Measurements from ENCODE around the gene GYG1. TPM values are rescaled to one million over a fixed set of nuclear protein-coding genes. Genes with fewer than 3 reads are reported as not detected.

GYG1 gene
- total and polyA plus RNA-seq, 2 of the 8 experiments (the other 6 are each of a cell fraction or from before 2014, with no cell fraction given), result 19.4 to 34.2 TPM

DNA sequence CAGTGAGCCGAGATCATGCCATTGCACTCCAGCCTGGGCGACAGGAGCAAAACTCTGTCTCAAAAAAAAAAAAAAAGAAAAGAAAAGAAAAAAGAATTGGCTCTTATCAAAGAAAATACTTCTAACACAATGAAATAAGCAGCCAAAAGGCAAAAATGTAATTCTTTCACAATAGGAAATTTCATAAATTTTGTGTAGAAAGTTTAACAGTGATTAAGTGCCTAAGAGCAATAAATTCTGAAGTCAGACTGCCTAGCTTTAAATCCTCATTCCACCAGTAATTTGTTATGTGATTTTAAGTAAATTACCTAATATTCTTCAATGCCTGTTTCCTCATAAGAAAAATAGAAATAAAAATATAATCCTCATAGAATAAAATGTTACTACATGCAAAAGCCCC is 70.4 kb downstream of the GYG1 start:
- Histone ChIP-seq H3K4ac (replicated peaks; ENCODE audit: insufficient read length, low read depth, low read length) (no peak overlapping the region), H3K79me1 (ENCODE audit: low read depth, low read length) (no peaks in the 10 kb centered on the region), H3K4me3 (ENCODE audit: extremely low read depth in 1 of 4, insufficient read depth in 2 of 4, low read depth in 3 of 4, low read length in 4 of 4) (no peak overlapping the region), H3K23ac (ENCODE audit: insufficient read length) (no peak overlapping the region), H2AFZ (ENCODE audit: low read length) (no peak overlapping the region), H4K20me1 (replicated peaks in 1 of 2; ENCODE audit: control insufficient read depth in 1 of 2, insufficient read depth in 2 of 2, low read length in 2 of 2) (no peaks in the 10 kb centered on the region), H2BK5ac (ENCODE audit: low read depth, low read length) (no peak overlapping the region), H3K27ac (ENCODE audit: low read depth, low read length) (no peak overlapping the region), H4K5ac (ENCODE audit: insufficient read length, low read depth, low read length) (no peak overlapping the region), H3K18ac (ENCODE audit: extremely low read depth, low read length) (no peak overlapping the region), H2BK12ac (ENCODE audit: low read depth, low read length) (no peak overlapping the region), H3K27me3 (replicated peaks in 1 of 4; ENCODE audit: control insufficient read depth in 3 of 4, extremely low read depth in 1 of 4, insufficient read depth in 3 of 4, low read length in 3 of 4) (no peaks in the 10 kb centered on the region), H3K36me3 (ENCODE audit: control insufficient read depth in 2 of 4, insufficient read depth in 4 of 4, low read length in 3 of 4) (peaks cover 0 to 68% (median 16%) of the 10 kb centered on the region in 4 experiments; a peak in 6 of 8 replicates), H3K23me2 (ENCODE audit: low read depth, low read length) (no peaks in the 10 kb centered on the region), H3K14ac (ENCODE audit: insufficient read length) (no peak overlapping the region), H3K4me2 (ENCODE audit: insufficient read depth in 1 of 2, low read depth in 2 of 2, low read length in 2 of 2) (no peak overlapping the region), H3K56ac (replicated peaks; ENCODE audit: insufficient read length, low read depth, low read length) (no peak overlapping the region), H3K4me1 (replicated peaks in 1 of 4; ENCODE audit: control insufficient read depth in 3 of 4, insufficient read depth in 4 of 4, low read length in 3 of 4) (no peaks in the 10 kb centered on the region), H4K8ac (ENCODE audit: extremely low read depth, insufficient read depth, low read length) (no peak overlapping the region), H3K79me2 (ENCODE audit: control insufficient read depth in 1 of 2, insufficient read depth in 2 of 2, low read length in 2 of 2) (no peaks in the 10 kb centered on the region), H3K9me3 (ENCODE audit: insufficient read depth in 2 of 2, low read depth in 1 of 2, low read length in 1 of 2) (no peaks in the 10 kb centered on the region), H3K9ac (replicated peaks in 1 of 4; ENCODE audit: extremely low read depth in 1 of 4, low read depth in 3 of 4, low read length in 3 of 4) (no peak overlapping the region), H2BK15ac (ENCODE audit: low read length) (no peak overlapping the region), H2BK120ac (replicated peaks; ENCODE audit: low read depth, low read length) (no peak overlapping the region), H4K91ac (replicated peaks; ENCODE audit: insufficient read length, low read length) (no peak overlapping the region), H2AK5ac (ENCODE audit: low read depth, low read length) (no peak overlapping the region), H2BK20ac (ENCODE audit: low read length) (no peak overlapping the region)
- CTCF ChIA-PET (ENCODE audit: partially characterized antibody), result no interaction called here
- DNase-seq (ENCODE audit: low read depth in 1 of 2, low spot score in 2 of 2), result no peak
- TF ChIP-seq, protein P1, sequence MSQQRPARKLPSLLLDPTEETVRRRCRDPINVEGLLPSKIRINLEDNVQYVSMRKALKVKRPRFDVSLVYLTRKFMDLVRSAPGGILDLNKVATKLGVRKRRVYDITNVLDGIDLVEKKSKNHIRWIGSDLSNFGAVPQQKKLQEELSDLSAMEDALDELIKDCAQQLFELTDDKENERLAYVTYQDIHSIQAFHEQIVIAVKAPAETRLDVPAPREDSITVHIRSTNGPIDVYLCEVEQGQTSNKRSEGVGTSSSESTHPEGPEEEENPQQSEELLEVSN (IDR thresholded peaks at IDR 0.05), result no peak
- TF ChIP-seq GTF2F1 (IDR thresholded peaks at IDR 0.05; ENCODE audit: borderline replicate concordance, low read depth, low read length) (no peak), NANOG (IDR thresholded peaks at IDR 0.05; ENCODE audit: insufficient read depth, low read depth, low read length, poor library complexity, severe bottlenecking) (no peak)
- POLR2A ChIA-PET (ENCODE audit: partially characterized antibody), result no interaction called here
- no peak for FAIRE-seq
- WGBS, 2 experiments (ENCODE audit: extremely low coverage in 1 of 2, insufficient coverage in 1 of 2, insufficient read length in 1 of 2, insufficient replicate concordance in 2 of 2, low coverage in 1 of 2, low lambda C conversion rate in 2 of 2, missing lambda C conversion rate in 1 of 2), result no CpG with 5 or more reads among the region's 2 CpGs
